Measurements from ENCODE around the gene FIGNL1.

FIGNL1 gene

GRCh38 chr7:50427518-50427917, 22.6 kb downstream of the FIGNL1 start:
- DNase-seq (ENCODE audit: low spot score), result no peak

- no peak for DNase-seq (ENCODE audit: low spot score)
Observed at GRCh38 chr7:50426280-50427045, 23.7 kb downstream of the FIGNL1 start.

GRCh38 chr7:50425318-50425717, 24.8 kb downstream of the FIGNL1 start:
- no peak for DNase-seq (ENCODE audit: low spot score)

GRCh38 chr7:50423860-50424259, 26.3 kb downstream of the FIGNL1 start:
- DNase-seq (ENCODE audit: low spot score), result no peak

GRCh38 chr7:50422858-50423257, 27.3 kb downstream of the FIGNL1 start:
- DNase-seq (ENCODE audit: low spot score), result no peak

- no peak for DNase-seq (ENCODE audit: low spot score)
Observed at GRCh38 chr7:50421043-50421442, 29.1 kb downstream of the FIGNL1 start.

- DNase-seq (ENCODE audit: low spot score), result no peak
Observed at GRCh38 chr7:50418526-50419290, 31.4 kb downstream of the FIGNL1 start.

GRCh38 chr7:50418086-50418515, 32.0 kb downstream of the FIGNL1 start:
- peak; percentile 70 for DNase-seq (ENCODE audit: low spot score)

GRCh38 chr7:50416527-50417182, 33.5 kb downstream of the FIGNL1 start:
- no peak for DNase-seq (ENCODE audit: low spot score)

- DNase-seq (ENCODE audit: low spot score), result no peak
Observed at GRCh38 chr7:50415844-50416364, 34.2 kb downstream of the FIGNL1 start.

GRCh38 chr7:50413561-50413960, 36.6 kb downstream of the FIGNL1 start:
- DNase-seq (ENCODE audit: low spot score), result no peak

GRCh38 chr7:50412973-50413372, 37.2 kb downstream of the FIGNL1 start:
- no peak for DNase-seq (ENCODE audit: low spot score)

- DNase-seq (ENCODE audit: low spot score), result no peak
Observed at GRCh38 chr7:50411332-50411731, 38.8 kb downstream of the FIGNL1 start.

GRCh38 chr7:50409856-50410745, 40.0 kb downstream of the FIGNL1 start:
- no peak for DNase-seq (ENCODE audit: low spot score)

GRCh38 chr7:50406935-50407334, 43.2 kb downstream of the FIGNL1 start:
- DNase-seq (ENCODE audit: low spot score), result no peak

GRCh38 chr7:50405221-50405620, 44.9 kb downstream of the FIGNL1 start:
- no peak for DNase-seq (ENCODE audit: low spot score)

- DNase-seq (ENCODE audit: low spot score), result peak; percentile 37
Observed at GRCh38 chr7:50404392-50404791, 45.8 kb downstream of the FIGNL1 start.

GRCh38 chr7:50400114-50400513, 50.0 kb downstream of the FIGNL1 start:
- no peak for DNase-seq (ENCODE audit: low spot score)

- DNase-seq (ENCODE audit: low spot score), result no peak
Observed at GRCh38 chr7:50399635-50400034, 50.5 kb downstream of the FIGNL1 start.

GRCh38 chr7:50399206-50399605, 50.9 kb downstream of the FIGNL1 start:
- DNase-seq (ENCODE audit: low spot score), result no peak

GRCh38 chr7:50397971-50398324, 52.2 kb downstream of the FIGNL1 start:
- DNase-seq (ENCODE audit: low spot score), result no peak

Measured in HuH-7 (cell line).